GM12878 (cell line): ENCODE measurements around the gene NLGN3.

Experiments
- ATF7 ChIP-seq: fragments of 450-650 bp; IDR thresholded peaks from 2 replicates; pipeline ENCODE4 v1.6.1; 2016; ENCODE audit warnings: low read depth, mild to moderate bottlenecking
- BRCA1 ChIP-seq: IDR thresholded peaks from 2 replicates; pipeline ENCODE4 v1.6.1; 2011; ENCODE audit warnings: low read depth, low read length, improper control_type of control experiment
- CREB1 ChIP-seq: IDR thresholded peaks from 2 replicates; pipeline ENCODE4 v1.6.1; 2012; ENCODE audit warnings: low read depth, mild to moderate bottlenecking, inconsistent platforms
- MYC ChIP-seq: IDR thresholded peaks from 2 replicates; pipeline ENCODE4 v1.6.1; 2011; ENCODE audit warnings: mild to moderate bottlenecking, low read length, moderate library complexity, inconsistent platforms; ENCODE audit not compliant: insufficient read depth, insufficient replicate concordance, insufficient read length, severe bottlenecking
- POLR2A ChIP-seq: IDR thresholded peaks from 2 replicates; pipeline ENCODE4 v1.6.1; 2011; ENCODE audit warnings: low read depth, mild to moderate bottlenecking, low read length
- POLR2AphosphoS5 ChIP-seq: IDR thresholded peaks from 2 replicates; pipeline ENCODE4 v1.6.1; 2011; ENCODE audit warnings: mild to moderate bottlenecking, low read length, inconsistent platforms
- RAD21 ChIP-seq: IDR thresholded peaks from 2 replicates; pipeline ENCODE4 v1.6.1; 2011; ENCODE audit warnings: mild to moderate bottlenecking, low read depth, low read length, moderate library complexity; ENCODE audit not compliant: insufficient read depth
- TAF1 ChIP-seq: IDR thresholded peaks from 2 replicates; pipeline ENCODE4 v1.6.1; 2011; ENCODE audit warnings: mild to moderate bottlenecking, low read depth, low read length, borderline replicate concordance
- YY1 ChIP-seq: IDR thresholded peaks from 2 replicates; pipeline ENCODE4 v1.6.1; 2011; ENCODE audit warnings: low read depth, mild to moderate bottlenecking, low read length
- TF ChIP-seq, protein P1 (sequence below), 3 experiments: IDR thresholded peaks in 2 of 3; conservative IDR thresholded peaks in 1 of 3; 2 replicates each; pipeline ENCODE4 v1.5.1; 2011; ENCODE audit warnings: low read depth in 3 of 3, low read length in 3 of 3, mild to moderate bottlenecking in 3 of 3, control low read depth in 2 of 3, moderate library complexity in 2 of 3, inconsistent platforms in 1 of 3, mixed read lengths in 1 of 3; ENCODE audit not compliant: control insufficient read depth in 2 of 3, insufficient read depth in 1 of 3; ENCODE audit errors: extremely low read depth in 1 of 3
- TF ChIP-seq, protein P2 (sequence below): IDR thresholded peaks from 2 replicates; pipeline ENCODE4 v1.6.1; 2012; ENCODE audit warnings: mild to moderate bottlenecking, low read depth, low read length
- TF ChIP-seq, protein P3 (sequence below): fragments of 450-650 bp; IDR thresholded peaks from 2 replicates; pipeline ENCODE4 v1.6.1; 2018; ENCODE audit warnings: mild to moderate bottlenecking, low read depth, moderate library complexity; ENCODE audit not compliant: partially characterized antibody
- TF ChIP-seq, protein P4 (sequence below): IDR thresholded peaks from 2 replicates; pipeline ENCODE4 v1.6.1; 2011; ENCODE audit warnings: borderline replicate concordance, low read depth, mild to moderate bottlenecking, moderate library complexity, mixed read lengths, low read length; ENCODE audit not compliant: insufficient read depth; ENCODE audit errors: extremely low read length

DNA sequence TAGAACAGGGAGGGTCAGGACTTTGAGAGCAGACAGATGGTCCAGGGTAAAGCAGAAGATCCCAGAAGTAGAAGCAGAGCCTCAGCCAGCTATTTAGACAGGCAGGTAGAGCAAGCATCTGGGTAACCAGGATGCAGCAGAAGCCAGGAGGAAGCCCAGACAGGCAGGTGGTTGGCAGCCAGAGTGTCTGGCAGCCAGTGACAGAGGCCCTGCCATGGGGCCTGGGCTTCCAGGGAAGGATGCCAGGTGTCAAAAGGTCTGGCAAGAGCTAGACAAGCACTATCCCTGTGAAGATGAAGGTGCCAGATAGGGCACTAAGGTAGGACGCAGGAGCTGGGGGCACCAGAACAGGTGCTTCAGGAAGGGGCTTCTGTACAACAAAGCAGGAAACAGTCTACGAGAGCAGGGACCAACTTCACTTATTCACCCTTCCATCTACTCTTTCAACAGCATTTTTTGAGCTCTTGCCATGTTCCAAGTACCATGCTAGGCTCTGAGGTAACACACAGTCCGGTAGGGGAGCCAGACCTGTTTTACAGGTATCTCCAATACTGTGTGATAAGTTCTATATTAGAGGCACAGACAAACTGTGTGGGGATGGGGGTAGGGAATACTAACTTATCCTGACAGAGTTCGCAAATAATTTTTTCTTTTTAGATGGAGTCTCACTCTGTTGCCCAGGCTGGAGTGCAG is 40.3 kb downstream of the NLGN3 start:
- TF ChIP-seq, protein P1, sequence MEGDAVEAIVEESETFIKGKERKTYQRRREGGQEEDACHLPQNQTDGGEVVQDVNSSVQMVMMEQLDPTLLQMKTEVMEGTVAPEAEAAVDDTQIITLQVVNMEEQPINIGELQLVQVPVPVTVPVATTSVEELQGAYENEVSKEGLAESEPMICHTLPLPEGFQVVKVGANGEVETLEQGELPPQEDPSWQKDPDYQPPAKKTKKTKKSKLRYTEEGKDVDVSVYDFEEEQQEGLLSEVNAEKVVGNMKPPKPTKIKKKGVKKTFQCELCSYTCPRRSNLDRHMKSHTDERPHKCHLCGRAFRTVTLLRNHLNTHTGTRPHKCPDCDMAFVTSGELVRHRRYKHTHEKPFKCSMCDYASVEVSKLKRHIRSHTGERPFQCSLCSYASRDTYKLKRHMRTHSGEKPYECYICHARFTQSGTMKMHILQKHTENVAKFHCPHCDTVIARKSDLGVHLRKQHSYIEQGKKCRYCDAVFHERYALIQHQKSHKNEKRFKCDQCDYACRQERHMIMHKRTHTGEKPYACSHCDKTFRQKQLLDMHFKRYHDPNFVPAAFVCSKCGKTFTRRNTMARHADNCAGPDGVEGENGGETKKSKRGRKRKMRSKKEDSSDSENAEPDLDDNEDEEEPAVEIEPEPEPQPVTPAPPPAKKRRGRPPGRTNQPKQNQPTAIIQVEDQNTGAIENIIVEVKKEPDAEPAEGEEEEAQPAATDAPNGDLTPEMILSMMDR (IDR thresholded peaks at IDR 0.05 in 2 of 3, conservative IDR thresholded peaks at IDR 0.05 in 1 of 3; ENCODE audit: control insufficient read depth in 2 of 3, extremely low read depth in 1 of 3, insufficient read depth in 1 of 3, low read depth in 3 of 3, low read length in 3 of 3), result no peak
- TF ChIP-seq MYC (no peak), ATF7 (no peak), TAF1 (no peak), BRCA1 (no peak), RAD21 (no peak), YY1 (no peak), POLR2A (no peak), CREB1 (no peak), POLR2AphosphoS5 (no peak)
- TF ChIP-seq, protein P2, sequence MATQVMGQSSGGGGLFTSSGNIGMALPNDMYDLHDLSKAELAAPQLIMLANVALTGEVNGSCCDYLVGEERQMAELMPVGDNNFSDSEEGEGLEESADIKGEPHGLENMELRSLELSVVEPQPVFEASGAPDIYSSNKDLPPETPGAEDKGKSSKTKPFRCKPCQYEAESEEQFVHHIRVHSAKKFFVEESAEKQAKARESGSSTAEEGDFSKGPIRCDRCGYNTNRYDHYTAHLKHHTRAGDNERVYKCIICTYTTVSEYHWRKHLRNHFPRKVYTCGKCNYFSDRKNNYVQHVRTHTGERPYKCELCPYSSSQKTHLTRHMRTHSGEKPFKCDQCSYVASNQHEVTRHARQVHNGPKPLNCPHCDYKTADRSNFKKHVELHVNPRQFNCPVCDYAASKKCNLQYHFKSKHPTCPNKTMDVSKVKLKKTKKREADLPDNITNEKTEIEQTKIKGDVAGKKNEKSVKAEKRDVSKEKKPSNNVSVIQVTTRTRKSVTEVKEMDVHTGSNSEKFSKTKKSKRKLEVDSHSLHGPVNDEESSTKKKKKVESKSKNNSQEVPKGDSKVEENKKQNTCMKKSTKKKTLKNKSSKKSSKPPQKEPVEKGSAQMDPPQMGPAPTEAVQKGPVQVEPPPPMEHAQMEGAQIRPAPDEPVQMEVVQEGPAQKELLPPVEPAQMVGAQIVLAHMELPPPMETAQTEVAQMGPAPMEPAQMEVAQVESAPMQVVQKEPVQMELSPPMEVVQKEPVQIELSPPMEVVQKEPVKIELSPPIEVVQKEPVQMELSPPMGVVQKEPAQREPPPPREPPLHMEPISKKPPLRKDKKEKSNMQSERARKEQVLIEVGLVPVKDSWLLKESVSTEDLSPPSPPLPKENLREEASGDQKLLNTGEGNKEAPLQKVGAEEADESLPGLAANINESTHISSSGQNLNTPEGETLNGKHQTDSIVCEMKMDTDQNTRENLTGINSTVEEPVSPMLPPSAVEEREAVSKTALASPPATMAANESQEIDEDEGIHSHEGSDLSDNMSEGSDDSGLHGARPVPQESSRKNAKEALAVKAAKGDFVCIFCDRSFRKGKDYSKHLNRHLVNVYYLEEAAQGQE, result no peak
- TF ChIP-seq, protein P3, sequence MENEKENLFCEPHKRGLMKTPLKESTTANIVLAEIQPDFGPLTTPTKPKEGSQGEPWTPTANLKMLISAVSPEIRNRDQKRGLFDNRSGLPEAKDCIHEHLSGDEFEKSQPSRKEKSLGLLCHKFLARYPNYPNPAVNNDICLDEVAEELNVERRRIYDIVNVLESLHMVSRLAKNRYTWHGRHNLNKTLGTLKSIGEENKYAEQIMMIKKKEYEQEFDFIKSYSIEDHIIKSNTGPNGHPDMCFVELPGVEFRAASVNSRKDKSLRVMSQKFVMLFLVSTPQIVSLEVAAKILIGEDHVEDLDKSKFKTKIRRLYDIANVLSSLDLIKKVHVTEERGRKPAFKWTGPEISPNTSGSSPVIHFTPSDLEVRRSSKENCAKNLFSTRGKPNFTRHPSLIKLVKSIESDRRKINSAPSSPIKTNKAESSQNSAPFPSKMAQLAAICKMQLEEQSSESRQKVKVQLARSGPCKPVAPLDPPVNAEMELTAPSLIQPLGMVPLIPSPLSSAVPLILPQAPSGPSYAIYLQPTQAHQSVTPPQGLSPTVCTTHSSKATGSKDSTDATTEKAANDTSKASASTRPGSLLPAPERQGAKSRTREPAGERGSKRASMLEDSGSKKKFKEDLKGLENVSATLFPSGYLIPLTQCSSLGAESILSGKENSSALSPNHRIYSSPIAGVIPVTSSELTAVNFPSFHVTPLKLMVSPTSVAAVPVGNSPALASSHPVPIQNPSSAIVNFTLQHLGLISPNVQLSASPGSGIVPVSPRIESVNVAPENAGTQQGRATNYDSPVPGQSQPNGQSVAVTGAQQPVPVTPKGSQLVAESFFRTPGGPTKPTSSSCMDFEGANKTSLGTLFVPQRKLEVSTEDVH, result no peak
- TF ChIP-seq, protein P4, sequence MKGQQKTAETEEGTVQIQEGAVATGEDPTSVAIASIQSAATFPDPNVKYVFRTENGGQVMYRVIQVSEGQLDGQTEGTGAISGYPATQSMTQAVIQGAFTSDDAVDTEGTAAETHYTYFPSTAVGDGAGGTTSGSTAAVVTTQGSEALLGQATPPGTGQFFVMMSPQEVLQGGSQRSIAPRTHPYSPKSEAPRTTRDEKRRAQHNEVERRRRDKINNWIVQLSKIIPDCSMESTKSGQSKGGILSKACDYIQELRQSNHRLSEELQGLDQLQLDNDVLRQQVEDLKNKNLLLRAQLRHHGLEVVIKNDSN, result no peak
